GM12878 (cell line): ENCODE measurements around the gene ANO4. TPM values are rescaled to one million over a fixed set of nuclear protein-coding genes. Genes with fewer than 3 reads are reported as not detected.

Experiments
- ATAC-seq: fragments of 200-7000 bp; cut with Tn5 transposase; 3 replicates; pipeline ENCODE4 v1.9.1; 2020; ENCODE audit warnings: mild to moderate bottlenecking, moderate library complexity
- BruUV-seq: library from RNA; stranded (reverse); fragments of 400-500 nt; replicated peaks from 2 replicates; lab custom pipeline; 2021; lab: Mats Ljungman, UMichigan
- CTCF ChIA-PET: fragments of 300-600 bp; sonication (Branson Sonifier 250); formaldehyde crosslinking; extraction: SDS; loops from one replicate; lab custom pipeline; 2021; ENCODE audit warnings: inconsistent platforms; lab: Yijun Ruan, JAX
- POLR2A ChIA-PET: fragments of 350-600 bp; formaldehyde crosslinking; extraction: SDS; loops from one replicate; lab custom pipeline; 2021; ENCODE audit warnings: inconsistent platforms; lab: Charles Lee
- RAD21 ChIA-PET: fragments of 300-600 bp; sonication (Branson Sonifier 250); formaldehyde crosslinking; loops from one replicate; lab custom pipeline; 2023; ENCODE audit warnings: antibody characterized with exemption; ENCODE audit not compliant: unreplicated experiment; lab: Charles Lee
- SMC1A ChIA-PET: fragments of 300-600 bp; sonication (Branson Sonifier 250); formaldehyde crosslinking; loops from one replicate; lab custom pipeline; 2023; ENCODE audit not compliant: unreplicated experiment, uncharacterized antibody; lab: Charles Lee
- DNase-seq: peaks from one replicate; pipeline ENCODE4 v3.0.0-alpha.2; 2011; ENCODE audit warnings: low read depth, low spot score
- FAIRE-seq: peaks from 3 replicates; lab custom pipeline; 2011; peaks lifted over from hg19 to GRCh38; lab: Jason Lieb, UNC
- H2AFZ ChIP-seq: 2 replicates; pipeline ENCODE4 v1.6.0; 2011; ENCODE audit warnings: low read depth, low read length, control low read depth; ENCODE audit not compliant: control insufficient read depth
- H3K27ac ChIP-seq: 2 replicates; pipeline ENCODE4 v1.5.1; 2011; ENCODE audit warnings: control low read depth; ENCODE audit not compliant: control insufficient read depth, insufficient read depth
- H3K27me3 ChIP-seq, 2 experiments: replicated peaks in 1 of 2; 2 replicates each; pipeline versions ENCODE4 v1.6.0 to v1.6.1; 2011; ENCODE audit warnings: low read length in 1 of 2; ENCODE audit not compliant: control insufficient read depth in 2 of 2, insufficient read depth in 2 of 2
- H3K36me3 ChIP-seq, 2 experiments: 2 replicates each; pipeline ENCODE4 v1.5.1; 2011; ENCODE audit warnings: low read length in 1 of 2; ENCODE audit not compliant: control insufficient read depth in 2 of 2, insufficient read depth in 2 of 2
- H3K4me1 ChIP-seq: 2 replicates; pipeline ENCODE4 v1.6.1; 2011; ENCODE audit warnings: mild to moderate bottlenecking, low read length, moderate library complexity, mixed read lengths; ENCODE audit not compliant: control insufficient read depth, insufficient read depth
- H3K4me2 ChIP-seq: 2 replicates; pipeline ENCODE4 v1.6.0; 2011; ENCODE audit warnings: control low read depth; ENCODE audit not compliant: control insufficient read depth, insufficient read depth
- H3K4me3 ChIP-seq: fragments of 200-600 bp; sonication (generic); 2 replicates; pipeline ENCODE4 v1.5.1; 2016
- H3K79me2 ChIP-seq: 2 replicates; pipeline ENCODE4 v1.6.0; 2011; ENCODE audit warnings: low read length; ENCODE audit not compliant: control insufficient read depth, insufficient read depth
- H3K9ac ChIP-seq: 2 replicates; pipeline ENCODE4 v1.8.0; 2011; ENCODE audit warnings: low read length, control low read depth, mixed read lengths; ENCODE audit not compliant: control insufficient read depth, insufficient read depth
- H3K9me3 ChIP-seq: replicated peaks from 3 replicates; pipeline ENCODE4 v1.5.1; 2011; ENCODE audit warnings: mild to moderate bottlenecking, low read length; ENCODE audit not compliant: control insufficient read depth, insufficient read depth
- H4K20me1 ChIP-seq: 2 replicates; pipeline ENCODE4 v1.6.0; 2011; ENCODE audit not compliant: control insufficient read depth, insufficient read depth
- CEBPB ChIP-seq, 2 experiments: fragments of 150-350 bp in 1 of 2; IDR thresholded peaks; 2 replicates each; pipeline ENCODE4 v1.6.1; 2012 to 2014; ENCODE audit warnings: low read depth in 2 of 2, low read length in 2 of 2, borderline replicate concordance in 1 of 2, inconsistent platforms in 1 of 2
- CREM ChIP-seq: IDR thresholded peaks from 2 replicates; pipeline ENCODE4 v1.6.1; 2014; ENCODE audit warnings: antibody characterized with exemption, low read depth
- KAT2A ChIP-seq: conservative IDR thresholded peaks from 2 replicates; pipeline ENCODE4 v1.6.1; 2011; ENCODE audit warnings: low read depth, low read length; ENCODE audit not compliant: control insufficient read depth
- MLLT1 ChIP-seq: fragments of 450-650 bp; IDR thresholded peaks from 2 replicates; pipeline ENCODE4 v1.6.1; 2016; ENCODE audit warnings: mild to moderate bottlenecking
- SMARCA5 ChIP-seq: fragments of 450-650 bp; IDR thresholded peaks from 2 replicates; pipeline ENCODE4 v1.6.1; 2017; ENCODE audit warnings: mild to moderate bottlenecking
- TAF1 ChIP-seq: IDR thresholded peaks from 2 replicates; pipeline ENCODE4 v1.6.1; 2011; ENCODE audit warnings: mild to moderate bottlenecking, low read depth, low read length, borderline replicate concordance
- TCF7 ChIP-seq: IDR thresholded peaks from 2 replicates; pipeline ENCODE4 v1.6.1; 2014; ENCODE audit warnings: antibody characterized with exemption, borderline replicate concordance
- WGBS: methylation state at CpG from one replicate; pipeline ENCODE4 v1.1.6; 2016; ENCODE audit warnings: low lambda C conversion rate; ENCODE audit not compliant: insufficient replicate concordance, insufficient coverage; ENCODE audit errors: missing lambda C conversion rate; 5-methylcytosine and 5-hydroxymethylcytosine counted together
- in situ Hi-C: fragments of 300-500 bp; cut with MboI; formaldehyde crosslinking; loops from 9 replicates; pipeline ENCODE4 v1.14.3; 2018; ENCODE audit warnings: mixed read lengths
- intact Hi-C: fragments of 100-400 bp; cut with micrococcal nuclease; formaldehyde crosslinking; loops from one replicate; pipeline ENCODE4 v1.14.2; 2022; ENCODE audit not compliant: unreplicated experiment
- polyA plus RNA-seq, 11 experiments: library from polyadenylated mRNA; depleted of rRNA in 4 of 11; unstranded in 6 of 11; stranded (reverse) in 5 of 11; fragments of >200 nt; fragmentation: Nextera tagmentation in 4 of 11; fragmentation: Illumina TruSeq in 1 of 11; extraction: Ambion mirVana in 4 of 11; extraction: Trizol in 1 of 11; gene quantifications; 1 replicate in 1 of 11; 2 replicates in 10 of 11; pipeline versions ENCODE4 v1.2.1 to v1.2.3, GENCODE V29; 2011 to 2016; ENCODE audit warnings: inconsistent platforms in 2 of 11, missing spikeins in 2 of 11, low read depth in 1 of 11
- total RNA-seq, 4 experiments: library from RNA; depleted of rRNA in 3 of 4; stranded (reverse); fragments of >200 nt in 3 of 4; fragmentation: Illumina TruSeq in 1 of 4; extraction: Trizol in 1 of 4; gene quantifications; 2 replicates each; pipeline versions ENCODE4 v1.2.1 to v1.2.3, GENCODE V29; 2013 to 2021
- TF ChIP-seq, protein P1 (sequence below): fragments of 450-650 bp; conservative IDR thresholded peaks from 2 replicates; pipeline ENCODE4 v1.6.1; 2017; ENCODE audit warnings: mild to moderate bottlenecking, moderate library complexity
- TF ChIP-seq, protein P2 (sequence below): fragments of 450-650 bp; formaldehyde crosslinking; IDR thresholded peaks from 2 replicates; pipeline ENCODE4 v1.4.0; 2020; ENCODE audit warnings: mild to moderate bottlenecking, moderate library complexity

The ANO4 gene
- total and polyA plus RNA-seq, 10 of the 15 experiments (the other 5 are each of a cell fraction or from before 2014, with no cell fraction given), result not detected

DNA sequence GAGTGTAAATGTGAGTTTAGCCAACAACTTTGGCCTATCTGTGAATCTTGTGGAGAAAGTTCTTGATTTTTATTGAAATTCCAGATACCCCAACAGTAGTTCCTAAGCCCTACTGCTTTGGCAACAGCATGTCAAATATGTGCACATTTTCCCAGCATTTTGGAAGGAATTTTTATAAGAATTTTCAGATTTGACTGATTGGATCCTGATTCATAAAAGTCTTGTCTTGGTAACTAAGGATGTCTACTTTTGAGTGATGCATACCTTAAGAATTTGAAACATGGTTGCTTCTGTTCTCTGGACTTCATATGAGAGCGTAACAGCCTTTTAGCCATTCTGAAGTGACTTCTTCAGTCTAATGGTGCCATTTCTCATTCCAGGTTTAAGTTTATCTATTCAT is 106.7 kb downstream of the ANO4 start:
- Histone ChIP-seq H2AFZ (no peak overlapping the region), H3K27ac (no peak overlapping the region), H3K27me3 (no peaks in the 10 kb centered on the region), H3K9me3 (no peaks in the 10 kb centered on the region), H3K4me1 (no peaks in the 10 kb centered on the region), H3K9ac (no peak overlapping the region), H3K79me2 (no peaks in the 10 kb centered on the region), H4K20me1 (no peaks in the 10 kb centered on the region), H3K4me2 (no peak overlapping the region), H3K4me3 (no peak overlapping the region), H3K36me3 (no peaks in the 10 kb centered on the region)
- no peak for FAIRE-seq
- no peak for TF ChIP-seq CREM
- TF ChIP-seq MLLT1, result no peak
- no peak for TF ChIP-seq CEBPB (IDR thresholded peaks at IDR 0.05; ENCODE audit: borderline replicate concordance in 1 of 2, low read depth in 2 of 2, low read length in 2 of 2)
- TF ChIP-seq, protein P1, sequence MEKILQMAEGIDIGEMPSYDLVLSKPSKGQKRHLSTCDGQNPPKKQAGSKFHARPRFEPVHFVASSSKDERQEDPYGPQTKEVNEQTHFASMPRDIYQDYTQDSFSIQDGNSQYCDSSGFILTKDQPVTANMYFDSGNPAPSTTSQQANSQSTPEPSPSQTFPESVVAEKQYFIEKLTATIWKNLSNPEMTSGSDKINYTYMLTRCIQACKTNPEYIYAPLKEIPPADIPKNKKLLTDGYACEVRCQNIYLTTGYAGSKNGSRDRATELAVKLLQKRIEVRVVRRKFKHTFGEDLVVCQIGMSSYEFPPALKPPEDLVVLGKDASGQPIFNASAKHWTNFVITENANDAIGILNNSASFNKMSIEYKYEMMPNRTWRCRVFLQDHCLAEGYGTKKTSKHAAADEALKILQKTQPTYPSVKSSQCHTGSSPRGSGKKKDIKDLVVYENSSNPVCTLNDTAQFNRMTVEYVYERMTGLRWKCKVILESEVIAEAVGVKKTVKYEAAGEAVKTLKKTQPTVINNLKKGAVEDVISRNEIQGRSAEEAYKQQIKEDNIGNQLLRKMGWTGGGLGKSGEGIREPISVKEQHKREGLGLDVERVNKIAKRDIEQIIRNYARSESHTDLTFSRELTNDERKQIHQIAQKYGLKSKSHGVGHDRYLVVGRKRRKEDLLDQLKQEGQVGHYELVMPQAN, result no peak
- no peak for TF ChIP-seq TCF7
- no peak for TF ChIP-seq KAT2A
- no peak for TF ChIP-seq TAF1
- TF ChIP-seq, protein P2, sequence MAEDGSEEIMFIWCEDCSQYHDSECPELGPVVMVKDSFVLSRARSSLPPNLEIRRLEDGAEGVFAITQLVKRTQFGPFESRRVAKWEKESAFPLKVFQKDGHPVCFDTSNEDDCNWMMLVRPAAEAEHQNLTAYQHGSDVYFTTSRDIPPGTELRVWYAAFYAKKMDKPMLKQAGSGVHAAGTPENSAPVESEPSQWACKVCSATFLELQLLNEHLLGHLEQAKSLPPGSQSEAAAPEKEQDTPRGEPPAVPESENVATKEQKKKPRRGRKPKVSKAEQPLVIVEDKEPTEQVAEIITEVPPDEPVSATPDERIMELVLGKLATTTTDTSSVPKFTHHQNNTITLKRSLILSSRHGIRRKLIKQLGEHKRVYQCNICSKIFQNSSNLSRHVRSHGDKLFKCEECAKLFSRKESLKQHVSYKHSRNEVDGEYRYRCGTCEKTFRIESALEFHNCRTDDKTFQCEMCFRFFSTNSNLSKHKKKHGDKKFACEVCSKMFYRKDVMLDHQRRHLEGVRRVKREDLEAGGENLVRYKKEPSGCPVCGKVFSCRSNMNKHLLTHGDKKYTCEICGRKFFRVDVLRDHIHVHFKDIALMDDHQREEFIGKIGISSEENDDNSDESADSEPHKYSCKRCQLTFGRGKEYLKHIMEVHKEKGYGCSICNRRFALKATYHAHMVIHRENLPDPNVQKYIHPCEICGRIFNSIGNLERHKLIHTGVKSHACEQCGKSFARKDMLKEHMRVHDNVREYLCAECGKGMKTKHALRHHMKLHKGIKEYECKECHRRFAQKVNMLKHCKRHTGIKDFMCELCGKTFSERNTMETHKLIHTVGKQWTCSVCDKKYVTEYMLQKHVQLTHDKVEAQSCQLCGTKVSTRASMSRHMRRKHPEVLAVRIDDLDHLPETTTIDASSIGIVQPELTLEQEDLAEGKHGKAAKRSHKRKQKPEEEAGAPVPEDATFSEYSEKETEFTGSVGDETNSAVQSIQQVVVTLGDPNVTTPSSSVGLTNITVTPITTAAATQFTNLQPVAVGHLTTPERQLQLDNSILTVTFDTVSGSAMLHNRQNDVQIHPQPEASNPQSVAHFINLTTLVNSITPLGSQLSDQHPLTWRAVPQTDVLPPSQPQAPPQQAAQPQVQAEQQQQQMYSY, result no peak
- no peak for TF ChIP-seq SMARCA5
- DNase-seq, result no peak
- SMC1A ChIA-PET, result no interaction called here
- RAD21 ChIA-PET, result interaction anchor here (0.6 kb wide), 1 partner anchor 373 kb away, joined by 3 read pairs; no protein-coding TSS in a partner anchor
- POLR2A ChIA-PET, result no interaction called here
- CTCF ChIA-PET, result no interaction called here
- intact Hi-C loops (no loop called here), in situ Hi-C loops (no loop called here)
- 6% methylated on average over 1 of the region's 1 CpG for WGBS
- no TSS peak for BruUV-seq
- no peak for ATAC-seq
